OCI-M2 (cell line): ENCODE measurements around the gene TCF23.
"Not testable (repeated sequence)": the region's sequence is repeated elsewhere in the genome, so short reads cannot be mapped to it uniquely, and the experiment has no call there.

Source experiments
- DNase-seq: peaks from one replicate; lab custom pipeline; 2025; ENCODE audit not compliant: unreplicated experiment; lab: John Stamatoyannopoulos, UW

TCF23 gene

GRCh38 chr2:27186613-27187345 is 38.0 kb downstream of the TCF23 start:
- no peak for DNase-seq

- DNase-seq: no peak
These were observed 41.2 kb downstream of the TCF23 start for GRCh38 chr2:27189989-27190388.

- no peak for DNase-seq
These were observed 42.4 kb downstream of the TCF23 start for GRCh38 chr2:27191070-27191829.

DNA sequence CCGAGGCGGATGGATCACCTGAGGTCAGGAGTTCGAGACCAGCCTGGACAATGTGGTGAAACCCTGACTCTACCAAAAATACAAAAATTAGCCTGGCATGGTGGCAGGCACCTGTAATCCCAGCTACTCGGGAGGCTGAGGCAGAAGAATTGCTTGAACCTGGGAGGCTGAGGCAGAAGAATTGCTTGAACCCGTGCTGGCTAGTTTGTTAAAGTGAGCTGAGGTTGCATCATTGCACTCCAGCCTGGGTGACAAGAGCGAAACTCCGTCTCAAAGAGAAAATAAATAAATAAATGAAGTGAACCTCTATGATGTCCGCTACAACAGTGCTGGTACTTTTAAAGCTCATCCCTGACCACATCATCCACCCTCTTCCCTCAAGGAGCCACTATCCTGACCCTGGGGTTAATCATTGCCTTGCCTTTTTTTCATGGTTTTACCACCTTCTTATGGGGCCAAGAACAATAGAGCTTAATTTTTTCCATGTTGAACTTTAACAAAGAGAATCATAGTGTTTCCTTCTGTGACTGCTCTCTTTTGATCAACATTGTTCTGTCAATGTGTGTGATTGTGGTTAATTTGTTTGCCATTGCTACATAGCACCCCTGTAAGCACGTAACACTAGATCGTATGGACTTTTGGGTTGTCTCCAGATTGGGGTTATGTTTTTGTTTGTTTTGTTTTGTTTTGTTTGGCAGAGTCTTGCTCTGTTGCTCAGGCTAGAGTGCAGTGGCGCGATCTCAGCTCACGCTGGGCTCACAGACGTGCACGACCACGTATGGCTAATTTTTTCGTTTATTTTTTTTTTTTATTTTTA is 45.9 kb downstream of the TCF23 start:
- no peak for DNase-seq

- not testable (repeated sequence) for DNase-seq
These were observed 47.0 kb downstream of the TCF23 start for GRCh38 chr2:27195799-27196198.

GRCh38 chr2:27198068-27198467 is 49.3 kb downstream of the TCF23 start:
- DNase-seq: not testable (repeated sequence)

GRCh38 chr2:27198627-27199026 is 49.8 kb downstream of the TCF23 start:
- DNase-seq: no peak

DNA sequence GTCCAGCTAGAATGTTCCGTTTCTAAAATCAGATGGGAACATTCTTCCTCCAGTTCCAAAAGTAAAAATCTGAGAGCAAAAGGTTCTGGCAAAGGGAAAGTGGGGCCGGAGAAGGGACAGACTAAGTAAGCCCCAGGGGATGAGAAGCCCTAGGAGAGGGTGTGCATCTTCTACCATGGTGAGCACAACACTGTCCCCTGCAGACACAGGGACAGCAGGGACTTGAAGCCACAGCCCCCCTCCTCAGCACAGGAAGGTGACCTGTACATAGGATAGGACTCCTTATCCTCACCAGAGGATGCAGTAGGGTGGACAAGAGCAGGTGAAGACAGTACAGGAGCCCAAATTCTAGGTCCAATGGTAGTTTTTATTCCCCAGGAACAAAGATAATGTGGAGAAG is 50.4 kb downstream of the TCF23 start:
- no peak for DNase-seq

GRCh38 chr2:27201675-27202074 is 52.9 kb downstream of the TCF23 start:
- no peak for DNase-seq

DNA sequence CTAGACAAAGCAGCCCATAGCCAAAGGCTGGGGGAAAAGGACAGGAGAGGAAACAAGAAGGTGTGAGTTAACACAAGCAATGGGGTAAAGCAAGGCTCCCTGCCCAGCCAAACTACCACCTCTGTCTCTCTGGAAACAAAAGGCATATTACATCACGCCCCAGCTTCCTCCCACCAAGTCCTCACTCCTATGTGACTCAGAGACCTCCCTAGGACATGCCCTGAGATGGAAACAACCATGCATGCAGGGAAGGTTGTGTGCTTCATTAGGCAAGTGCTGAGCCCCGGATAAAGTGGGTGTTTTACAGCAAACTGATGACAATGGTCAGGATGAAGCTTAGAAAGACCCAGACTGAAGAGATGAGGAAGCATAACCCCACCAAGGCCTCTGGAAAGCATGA is 54.0 kb downstream of the TCF23 start:
- no peak for DNase-seq

DNA sequence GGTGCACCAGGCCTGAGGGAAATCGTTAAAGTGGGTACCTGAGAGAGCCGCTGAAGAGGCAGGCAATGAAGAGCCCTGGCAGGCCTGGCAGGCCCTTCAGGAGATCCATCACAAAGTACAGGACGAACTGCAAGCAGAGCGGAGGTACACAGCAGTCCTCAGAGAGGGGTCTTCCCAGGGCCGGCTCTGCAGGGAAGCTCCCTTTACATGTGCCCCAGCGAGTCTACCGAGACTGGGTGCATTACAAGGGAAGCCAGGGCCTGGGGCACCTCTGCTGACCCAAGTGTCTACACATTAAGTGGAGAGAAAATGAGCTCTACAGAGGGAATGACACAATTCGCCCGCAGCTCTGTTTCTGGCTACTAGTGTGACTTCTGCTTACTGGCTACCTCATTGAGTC is 54.9 kb downstream of the TCF23 start:
- DNase-seq: no peak

- DNase-seq: no peak
These were observed 55.8 kb downstream of the TCF23 start for GRCh38 chr2:27204566-27204965.

GRCh38 chr2:27205206-27205605 is 56.4 kb downstream of the TCF23 start:
- DNase-seq: no peak

- DNase-seq: no peak
These were observed 57.5 kb downstream of the TCF23 start for GRCh38 chr2:27206346-27206745.
